GM19438 (cell line): Measurements from ENCODE around the gene NAP1L5.

Source experiments
- ATAC-seq: cut with Tn5 transposase; IDR thresholded peaks from one replicate; pipeline ENCODE4 v1.9.1; 2021; ENCODE audit warnings: low read depth; ENCODE audit not compliant: unreplicated experiment

The NAP1L5 gene, protein sequence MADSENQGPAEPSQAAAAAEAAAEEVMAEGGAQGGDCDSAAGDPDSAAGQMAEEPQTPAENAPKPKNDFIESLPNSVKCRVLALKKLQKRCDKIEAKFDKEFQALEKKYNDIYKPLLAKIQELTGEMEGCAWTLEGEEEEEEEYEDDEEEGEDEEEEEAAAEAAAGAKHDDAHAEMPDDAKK

DNA sequence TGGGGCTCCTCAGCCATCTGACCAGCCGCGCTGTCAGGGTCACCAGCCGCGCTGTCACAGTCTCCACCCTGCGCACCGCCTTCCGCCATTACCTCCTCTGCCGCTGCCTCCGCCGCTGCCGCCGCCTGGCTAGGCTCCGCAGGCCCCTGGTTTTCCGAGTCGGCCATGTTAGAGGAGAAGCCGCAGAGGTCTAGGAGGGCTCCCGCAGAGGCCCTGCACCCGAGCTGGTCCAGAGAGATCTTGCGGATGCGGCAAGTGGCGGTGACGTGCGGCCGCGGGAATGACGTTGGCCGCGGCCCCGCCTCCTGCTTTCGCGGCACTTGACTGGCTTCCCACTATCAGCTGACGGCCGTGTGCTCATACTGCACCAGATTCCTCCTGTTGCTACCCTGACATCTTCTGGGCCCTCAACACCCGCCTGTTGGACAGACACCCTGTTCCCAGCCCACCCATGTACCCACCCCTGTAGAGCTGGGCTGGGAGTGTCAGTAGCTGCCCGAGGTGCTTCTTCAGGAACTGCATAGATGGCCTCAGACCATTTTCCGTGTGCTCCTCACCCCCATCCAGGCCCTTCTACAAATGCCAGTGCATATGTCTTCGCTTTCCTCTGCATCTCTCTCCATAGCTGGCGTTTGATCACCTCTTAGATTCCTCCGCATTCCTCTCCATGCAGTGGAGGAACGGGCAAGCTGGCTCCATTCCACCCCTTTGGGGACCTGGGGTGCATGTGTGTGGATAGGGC, at the start of gene NAP1L5:
TSS of gene NAP1L5 (minus strand) at position 242 of the 742 bp plus-strand sequence. CDS start at position 167, 75 bp downstream.
- ATAC-seq: peak; percentile 90

DNA sequence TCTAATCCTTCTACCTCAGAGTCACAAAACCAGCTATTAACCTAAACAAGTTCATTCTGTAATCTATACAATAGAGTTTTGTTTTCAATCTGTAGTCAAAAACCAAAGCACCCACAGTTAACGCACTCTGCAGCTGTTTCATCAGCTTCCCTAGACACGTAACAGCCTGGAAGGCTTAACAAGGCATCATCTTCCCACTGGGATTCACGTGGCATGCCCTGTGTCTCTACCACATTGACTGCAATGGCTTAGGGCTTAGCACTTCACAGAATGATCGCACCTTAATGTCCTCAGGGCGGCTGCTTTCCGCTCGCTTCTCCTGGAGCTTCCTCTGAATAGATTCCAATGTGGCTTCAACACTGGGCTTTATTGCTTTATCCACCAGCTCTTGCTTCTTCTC, 49.7 kb upstream of the NAP1L5 start:
- no peak for ATAC-seq

DNA sequence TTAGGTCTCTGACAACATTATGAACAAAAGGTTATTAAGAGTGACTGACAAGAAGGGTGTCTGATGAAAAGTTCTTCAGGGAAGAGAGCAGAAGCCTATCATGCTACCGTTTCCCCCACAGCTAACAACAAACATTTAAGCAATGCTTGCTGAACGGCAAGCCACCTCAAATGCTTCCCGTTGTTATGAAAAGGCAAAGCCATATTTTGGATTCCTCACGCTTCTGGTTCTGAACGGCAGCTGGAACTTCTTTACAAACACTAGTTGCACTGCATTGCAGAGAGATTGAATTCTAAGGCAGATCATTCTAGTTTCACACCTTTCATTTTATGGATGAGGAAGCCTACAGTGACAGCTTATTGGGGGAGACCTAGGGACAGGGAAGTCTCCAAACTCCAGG, 48.6 kb upstream of the NAP1L5 start:
- ATAC-seq: no peak

DNA sequence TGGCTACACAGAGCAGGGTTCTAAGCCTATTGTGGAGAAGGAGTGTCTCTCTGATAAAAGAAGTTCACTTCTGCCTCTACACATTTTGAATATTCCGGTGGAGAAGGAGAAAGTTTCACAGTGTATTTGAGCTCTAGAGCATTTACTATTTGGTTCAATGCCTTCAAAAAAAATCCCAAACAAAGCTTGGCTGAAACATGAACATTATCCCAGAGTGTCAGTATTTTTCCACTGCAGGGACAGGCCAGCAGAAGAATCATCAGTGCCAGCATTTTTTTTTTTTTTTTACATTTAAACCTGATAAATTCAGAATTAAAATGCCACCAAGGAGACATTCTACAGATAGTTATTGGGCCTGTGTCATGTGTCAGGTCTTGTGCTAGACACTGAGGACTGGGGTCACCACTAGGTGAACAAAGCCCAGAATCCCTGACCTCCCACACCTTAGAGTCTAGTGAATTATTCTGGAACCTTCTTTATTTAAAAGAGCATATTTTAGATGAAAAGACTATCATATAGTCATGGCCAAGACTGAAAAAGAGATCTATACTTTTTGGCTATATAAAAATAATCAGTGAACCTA, 48.0 kb upstream of the NAP1L5 start:
- ATAC-seq: no peak

DNA sequence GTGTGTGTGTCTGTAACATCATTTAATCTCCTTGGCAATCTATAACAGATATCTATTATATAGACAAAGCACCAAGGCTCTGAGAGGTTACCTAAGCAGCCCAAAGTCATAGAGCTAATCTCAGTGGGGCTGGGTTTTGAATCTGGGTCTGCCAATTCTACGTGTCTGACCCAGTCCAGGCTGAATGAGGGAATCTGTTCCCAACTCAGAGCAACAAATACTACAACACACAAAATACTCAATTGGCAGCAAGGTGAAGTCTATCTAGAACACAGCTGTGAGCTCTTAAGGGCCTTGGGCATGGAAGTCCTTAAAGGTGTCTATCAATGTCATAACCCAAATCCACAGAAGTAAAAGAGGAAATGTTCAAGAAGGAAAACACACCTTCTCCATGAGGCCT, 47.5 kb upstream of the NAP1L5 start:
- no peak for ATAC-seq

DNA sequence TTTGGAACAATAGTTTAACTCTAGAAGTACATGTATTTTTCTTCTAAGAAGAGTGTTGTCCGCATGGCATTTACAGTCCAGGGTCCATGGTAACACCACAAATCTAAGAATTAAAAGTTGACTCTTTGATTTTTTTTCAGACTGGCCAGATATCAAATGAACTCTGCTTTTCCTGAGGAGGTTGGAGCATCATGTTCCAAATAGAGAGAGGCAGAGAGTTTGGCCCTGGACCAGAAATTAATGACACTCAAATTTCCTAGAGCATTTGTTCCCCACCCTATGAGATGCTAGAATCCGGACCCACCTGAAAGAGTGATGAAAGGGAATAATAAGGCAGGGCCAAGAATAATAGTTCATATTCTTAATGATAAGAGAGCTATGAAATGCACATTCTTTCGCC, 47.0 kb upstream of the NAP1L5 start:
- no peak for ATAC-seq

DNA sequence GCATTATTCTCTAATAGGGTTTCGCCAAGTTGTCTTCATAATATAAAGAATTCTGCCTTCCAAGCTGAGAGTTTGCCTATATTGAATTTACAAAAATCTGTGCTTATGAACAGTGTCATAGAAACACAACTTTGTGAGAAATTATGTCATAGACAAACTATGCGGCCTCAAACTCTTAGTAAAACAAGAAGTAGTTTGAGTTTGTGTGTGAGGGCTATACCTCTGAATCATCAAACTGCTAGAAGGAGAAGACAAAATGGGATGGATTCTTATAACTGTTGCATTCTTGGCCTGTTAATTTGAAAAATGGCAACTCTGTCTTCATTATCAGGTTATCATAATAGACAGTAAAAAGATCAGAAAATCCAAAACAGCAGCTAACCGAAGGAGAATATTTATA, 46.1 kb upstream of the NAP1L5 start:
- no peak for ATAC-seq

DNA sequence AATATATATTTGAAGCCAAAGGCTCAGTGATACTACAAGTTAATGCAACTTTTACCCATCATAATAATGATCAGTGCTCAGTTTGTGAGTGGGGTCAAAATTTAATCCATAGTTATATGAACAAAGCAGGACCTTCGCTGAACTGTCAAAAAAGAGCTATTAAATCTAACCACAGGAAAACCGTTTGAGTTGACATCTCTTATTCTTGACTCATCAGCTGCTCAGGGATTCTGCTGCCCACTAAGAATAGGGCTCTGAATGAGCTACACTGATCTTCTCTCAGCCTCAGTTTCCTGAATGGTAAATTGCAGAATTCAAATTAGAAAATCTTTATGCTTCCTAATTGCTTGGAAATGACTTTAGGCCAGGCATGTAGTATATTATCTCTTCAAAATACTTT, 44.9 kb upstream of the NAP1L5 start:
- no peak for ATAC-seq

DNA sequence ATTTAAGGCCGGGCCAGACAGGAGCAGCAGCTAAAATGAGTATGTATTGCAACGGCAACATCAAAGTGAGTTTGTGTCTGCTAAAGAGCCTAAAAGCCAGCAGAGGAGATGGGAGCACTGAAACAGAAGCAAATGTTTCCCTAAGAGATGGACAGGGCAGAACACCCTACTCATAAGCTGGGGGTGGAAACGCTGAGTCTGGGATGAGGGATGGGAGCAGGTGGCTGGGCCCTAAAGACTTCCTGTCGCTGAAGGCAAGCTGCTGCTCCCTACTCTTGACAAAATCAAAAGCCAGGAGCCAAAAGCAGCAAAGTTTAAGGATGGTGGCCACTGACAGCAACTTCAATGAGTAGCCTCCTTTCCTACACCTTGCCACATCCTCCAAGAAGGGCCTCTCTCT, 40.6 kb upstream of the NAP1L5 start:
- ATAC-seq: no peak

DNA sequence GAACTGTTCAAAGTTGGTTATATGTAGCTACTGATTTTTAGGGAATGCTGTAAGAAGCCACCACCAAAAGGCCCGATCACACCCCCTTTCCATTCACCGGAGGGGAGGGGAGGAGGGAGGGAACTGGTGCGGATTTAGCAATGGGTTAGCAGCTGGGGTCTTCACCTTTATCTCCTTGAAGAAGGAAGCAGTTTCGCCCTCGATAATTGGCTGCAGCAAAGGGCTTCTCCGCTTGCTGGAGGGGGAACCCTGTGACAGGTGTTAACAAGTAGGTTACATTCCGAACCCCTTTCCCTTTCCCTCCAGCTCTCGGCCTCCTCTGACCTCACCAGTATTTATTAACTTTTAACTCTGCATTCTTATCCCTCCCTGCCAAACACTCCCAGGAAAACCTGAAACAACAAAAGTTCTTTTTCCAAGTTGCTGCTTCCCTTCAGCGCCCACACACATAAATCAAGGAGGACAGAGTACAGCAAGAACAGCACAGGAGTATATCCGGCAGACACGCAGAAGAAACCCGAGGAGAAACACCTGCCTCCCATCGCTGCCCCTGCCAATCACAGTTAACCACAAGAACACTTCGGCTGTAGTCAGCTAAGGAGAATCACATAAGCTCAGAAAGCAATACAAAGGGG, 39.8 kb upstream of the NAP1L5 start:
- ATAC-seq: no peak

DNA sequence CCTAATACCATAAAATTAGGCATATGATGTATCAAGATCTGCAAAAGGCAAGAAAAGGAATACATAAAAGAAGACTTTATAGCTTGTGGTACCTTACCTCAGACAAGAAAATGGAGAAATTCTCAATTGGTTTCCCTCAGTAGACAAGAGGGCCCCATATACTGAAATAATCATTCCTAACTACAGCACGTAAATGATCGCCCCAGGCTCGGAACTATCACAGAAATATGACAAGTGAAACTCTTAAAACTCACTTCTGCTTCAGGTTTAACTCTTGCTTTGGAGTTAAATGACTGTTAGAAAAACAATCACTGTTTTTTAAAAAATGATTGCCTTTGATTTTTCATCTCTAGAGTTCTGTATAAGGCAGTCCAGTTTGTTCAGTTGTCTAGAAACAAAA, 38.6 kb upstream of the NAP1L5 start:
- no peak for ATAC-seq

DNA sequence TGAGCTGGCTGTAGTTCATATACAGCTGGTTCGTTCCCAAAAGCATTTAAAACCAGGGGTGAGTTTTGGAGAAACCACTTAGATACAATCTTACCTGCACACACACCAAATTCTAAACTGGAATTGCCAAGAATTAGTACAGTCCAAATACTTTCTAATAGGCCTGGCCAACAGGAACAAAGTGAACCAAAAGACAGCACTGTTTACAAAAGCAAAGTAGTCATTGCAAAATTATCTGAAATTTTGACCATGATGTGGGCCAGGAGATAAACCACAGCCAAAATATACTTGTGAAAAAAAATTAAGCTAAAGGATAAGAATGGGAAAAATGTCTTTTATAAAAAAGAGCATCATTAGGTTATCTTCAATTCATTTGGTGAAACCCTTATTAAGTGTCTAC, 37.9 kb upstream of the NAP1L5 start:
- no peak for ATAC-seq

DNA sequence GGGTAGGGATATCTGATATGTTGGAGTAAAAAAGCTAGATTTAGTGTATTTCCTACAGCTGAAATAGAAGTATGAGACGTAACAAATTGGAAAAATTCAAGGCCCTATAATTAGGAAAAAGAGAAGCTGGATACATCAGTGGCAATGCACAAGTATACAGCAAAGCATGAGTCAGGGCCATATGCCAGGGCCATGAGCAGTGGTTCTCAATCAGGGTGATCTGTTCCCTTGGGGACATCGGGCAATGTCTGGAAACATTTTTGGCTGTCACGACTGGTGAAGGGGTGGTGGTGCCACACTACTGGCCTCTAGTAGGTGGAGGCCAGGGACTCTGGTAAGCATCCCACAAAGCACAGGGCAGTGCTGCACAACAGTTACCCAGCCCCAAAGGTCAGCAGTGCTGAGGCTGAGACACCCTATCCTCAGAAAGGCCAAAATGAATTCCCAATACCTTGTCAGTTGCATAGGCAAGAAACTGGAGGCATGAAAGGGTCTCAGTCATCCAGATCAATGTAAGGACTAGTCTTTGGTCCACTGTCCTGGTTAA, 36.8 kb upstream of the NAP1L5 start:
- no peak for ATAC-seq

DNA sequence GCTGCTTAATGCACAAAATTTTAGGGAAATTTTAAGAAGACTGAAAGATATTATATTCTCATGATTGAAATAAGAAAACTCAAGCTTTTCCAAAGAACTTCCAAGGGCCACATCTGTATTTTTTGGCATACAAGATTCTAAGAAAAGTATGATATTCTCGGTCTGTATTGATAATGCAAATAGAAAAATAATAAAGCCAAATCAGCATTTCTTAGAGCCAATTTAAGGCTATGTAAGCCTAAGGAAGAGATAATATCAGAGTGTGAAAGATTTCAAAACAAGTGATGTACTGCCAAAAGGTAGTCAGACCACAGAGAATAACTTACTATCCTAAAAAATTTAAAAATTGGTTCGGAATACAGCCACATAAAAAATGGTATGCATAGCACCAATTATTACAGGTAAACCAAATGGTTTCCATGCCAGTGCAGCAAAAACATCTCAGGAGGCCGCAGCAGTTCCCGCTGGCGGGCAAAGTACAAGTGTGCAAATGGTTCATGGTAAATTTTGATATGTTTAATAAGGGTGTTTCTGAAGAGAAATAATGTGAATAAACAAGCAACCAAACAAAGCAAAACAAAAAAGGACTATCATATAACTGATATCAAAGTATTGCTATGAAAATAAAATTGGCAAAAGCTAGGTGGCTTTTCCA, 35.2 kb upstream of the NAP1L5 start:
- ATAC-seq: no peak

DNA sequence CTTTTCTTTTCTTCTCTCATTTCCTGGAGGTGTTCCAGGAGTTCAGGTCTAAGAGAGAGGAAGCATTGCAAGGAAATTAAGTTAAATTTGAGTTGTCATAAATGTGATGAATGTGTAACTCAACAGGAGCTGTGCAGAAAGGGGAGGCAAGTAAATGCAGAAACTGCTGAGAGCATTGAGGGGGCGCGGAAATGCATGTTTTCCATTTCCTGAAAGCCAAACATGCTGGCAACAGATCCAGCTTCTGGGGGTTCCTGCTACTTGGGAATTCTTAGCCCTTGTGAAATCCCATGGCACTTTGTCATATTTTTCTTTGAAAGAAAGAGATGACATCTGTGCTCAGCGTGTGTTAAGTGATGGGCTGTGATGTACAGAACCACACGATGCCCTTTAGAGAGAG, 33.8 kb upstream of the NAP1L5 start:
- ATAC-seq: no peak

DNA sequence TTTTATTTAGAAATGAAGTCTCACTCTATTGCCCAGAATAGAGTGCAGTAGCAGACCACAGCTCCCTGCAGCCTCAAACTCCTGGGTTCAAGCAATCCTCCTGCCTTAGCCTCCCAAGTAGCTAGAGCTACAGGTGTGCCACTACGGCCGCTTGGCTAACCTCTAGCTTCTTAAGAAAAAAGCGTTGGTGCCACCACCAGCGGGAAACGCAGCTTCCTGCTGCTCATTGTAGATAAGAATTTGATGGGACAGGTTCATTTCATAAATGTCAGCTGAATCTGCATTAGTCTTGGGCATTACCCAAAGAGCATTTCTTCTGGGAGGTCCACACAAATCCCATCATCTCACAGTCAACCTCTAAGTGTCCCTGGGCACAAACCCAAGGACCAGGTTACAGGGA, 33.2 kb upstream of the NAP1L5 start:
- ATAC-seq: no peak

DNA sequence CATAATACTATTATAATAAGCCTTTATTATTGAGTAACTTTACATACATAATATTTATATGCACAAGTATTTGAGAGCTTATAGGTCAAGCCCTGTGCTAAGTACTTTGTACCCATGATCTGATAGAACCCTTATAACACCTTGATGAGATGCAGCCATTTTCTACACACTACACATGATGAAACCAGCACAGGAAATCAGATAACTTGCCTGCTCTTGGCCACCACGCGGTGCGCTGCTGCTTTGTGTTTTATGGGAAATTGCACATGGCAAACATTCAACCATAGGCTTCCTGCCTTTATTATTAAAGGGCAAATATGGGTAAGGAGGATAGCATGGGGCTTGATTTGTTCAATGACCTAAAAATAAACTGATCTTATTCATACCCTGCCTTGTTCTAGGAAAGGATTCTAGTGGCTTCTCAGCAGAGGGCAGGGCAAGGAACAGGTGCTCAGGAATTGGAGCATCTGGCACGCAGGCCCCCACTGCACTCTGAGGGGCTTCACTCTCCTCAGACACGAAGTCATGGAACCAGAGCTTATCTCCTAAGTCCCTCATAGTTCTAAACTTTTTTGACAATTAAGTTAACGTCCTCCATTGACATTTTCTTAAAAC, 31.6 kb upstream of the NAP1L5 start:
- no peak for ATAC-seq

DNA sequence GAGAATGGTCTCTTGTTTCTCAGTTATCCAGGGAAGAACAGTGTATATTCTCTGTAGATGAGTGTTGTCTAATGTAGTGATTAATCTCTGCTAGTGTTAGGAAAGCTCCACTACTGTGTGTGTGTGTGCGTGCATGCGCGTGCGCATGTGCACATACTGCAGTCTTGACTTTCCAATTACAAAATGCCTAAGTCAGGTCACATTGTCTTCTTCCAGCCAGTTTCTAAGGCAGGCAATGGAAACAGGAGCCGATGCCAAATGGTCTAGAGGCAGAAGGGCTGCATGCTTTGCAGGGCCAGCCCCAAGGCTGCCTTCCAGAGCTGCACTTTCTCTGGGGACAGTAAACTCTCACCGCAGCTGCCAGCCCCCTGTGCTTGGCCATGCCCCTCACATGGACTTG, 30.5 kb upstream of the NAP1L5 start:
- ATAC-seq: no peak

DNA sequence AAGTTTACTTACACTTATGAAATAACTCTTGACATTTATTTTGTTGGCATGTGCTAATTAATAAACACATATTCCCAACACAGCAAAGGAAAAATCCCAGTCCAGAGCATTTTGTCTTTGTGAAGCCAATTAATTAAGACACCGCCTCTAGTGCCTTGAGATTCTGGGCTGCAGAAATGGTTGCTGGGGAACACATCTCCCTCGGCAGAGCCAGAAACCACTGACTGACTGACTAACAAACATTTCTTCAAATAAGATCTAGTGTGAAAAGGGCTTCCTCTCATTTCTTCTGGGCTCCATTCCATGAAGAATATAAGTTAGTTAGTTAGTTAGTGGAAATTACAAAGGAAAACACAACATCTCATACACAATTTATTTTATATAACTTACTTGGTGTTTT, 28.4 kb upstream of the NAP1L5 start:
- ATAC-seq: no peak

DNA sequence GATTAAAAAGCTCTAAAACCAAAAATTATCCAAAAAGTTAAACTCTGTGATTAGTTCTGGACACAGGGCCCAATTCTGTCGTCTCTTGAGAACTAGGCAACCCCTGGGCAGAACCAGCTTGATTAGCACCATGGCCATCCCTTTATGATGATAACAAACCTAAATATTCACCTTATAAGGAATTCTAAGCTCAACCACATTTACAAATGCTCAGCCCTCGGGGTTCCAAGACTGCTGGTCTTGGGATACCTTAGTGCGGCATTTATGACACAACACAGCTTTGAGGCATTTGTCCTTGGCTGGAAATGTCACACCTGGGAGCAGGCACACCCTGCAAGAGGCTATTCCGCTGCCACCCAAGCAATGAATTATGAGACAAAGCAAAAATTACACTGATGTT, 27.5 kb upstream of the NAP1L5 start:
- ATAC-seq: no peak

DNA sequence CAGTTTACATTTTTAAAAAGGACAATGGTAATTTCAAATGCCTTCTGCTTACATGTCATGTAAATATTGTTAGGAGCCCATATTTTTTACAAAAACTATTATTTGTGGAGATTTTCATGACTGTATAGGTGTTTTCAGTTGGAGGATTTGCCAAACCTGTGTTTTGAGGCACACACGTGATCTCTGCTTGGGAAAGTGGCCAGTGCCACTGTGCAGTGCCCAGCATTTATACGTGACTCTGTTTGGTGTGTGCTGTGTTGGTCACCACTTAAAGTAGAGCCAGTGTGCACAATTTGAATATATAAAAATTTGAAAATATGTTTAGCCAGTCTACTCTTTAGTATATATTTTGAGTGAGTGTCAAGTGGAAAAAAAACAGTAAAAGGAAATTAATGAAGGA, 26.8 kb upstream of the NAP1L5 start:
- ATAC-seq: no peak
